PC-3 (cell line): ENCODE results near the gene FRMD6. TPM values are rescaled to one million over a fixed set of nuclear protein-coding genes. Genes with fewer than 3 reads are reported as not detected.

Experiments used
- ATAC-seq: fragments of 200-7000 bp; cut with Tn5 transposase; 2 replicates; pipeline ENCODE4 v1.9.1; 2020; ENCODE audit warnings: mild to moderate bottlenecking, moderate library complexity
- BruUV-seq: library from RNA; stranded (reverse); fragments of 400-500 nt; replicated peaks from 2 replicates; lab custom pipeline; 2021; lab: Mats Ljungman, UMichigan
- CTCF ChIA-PET: fragments of 300-600 bp; sonication (Branson Sonifier 250); formaldehyde crosslinking; loops from one replicate; lab custom pipeline; 2022; ENCODE audit warnings: antibody characterized with exemption; lab: Charles Lee
- POLR2A ChIA-PET: fragments of 300-600 bp; sonication (Branson Sonifier 250); formaldehyde crosslinking; loops from one replicate; lab custom pipeline; 2022; ENCODE audit warnings: antibody characterized with exemption; ENCODE audit not compliant: unreplicated experiment; lab: Charles Lee
- DNase-seq: peaks from one replicate; pipeline ENCODE4 v3.0.0-alpha.2; 2015
- H2AFZ ChIP-seq: fragments of 300-600 bp; sonication (generic); 2 replicates; pipeline ENCODE4 v1.6.0; 2016; ENCODE audit warnings: antibody characterized with exemption, low read length
- H3F3A ChIP-seq: fragments of 300-600 bp; sonication (generic); one replicate; pipeline ENCODE4 v1.6.0; 2017; ENCODE audit warnings: antibody characterized with exemption, low read length, control low read depth, mild to moderate bottlenecking; ENCODE audit not compliant: unreplicated experiment
- H3K27ac ChIP-seq: fragments of 300-600 bp; sonication (generic); 2 replicates; pipeline ENCODE4 v1.5.1; 2016; ENCODE audit warnings: mild to moderate bottlenecking, low read length
- H3K27me3 ChIP-seq: fragments of 300-600 bp; sonication (generic); 2 replicates; pipeline ENCODE4 v1.6.1; 2016; ENCODE audit warnings: low read length, mixed read lengths
- H3K36me3 ChIP-seq: fragments of 300-600 bp; sonication (generic); 2 replicates; pipeline ENCODE4 v1.6.1; 2016; ENCODE audit warnings: low read depth, mixed run types, low read length, mixed read lengths
- H3K4me1 ChIP-seq: fragments of 300-600 bp; sonication (generic); 2 replicates; pipeline ENCODE4 v1.5.1; 2016; ENCODE audit warnings: low read length; ENCODE audit not compliant: insufficient read depth
- H3K4me2 ChIP-seq: fragments of 300-600 bp; sonication (generic); 2 replicates; pipeline ENCODE4 v1.6.0; 2016; ENCODE audit warnings: low read length
- H3K4me3 ChIP-seq: fragments of 300-600 bp; sonication (generic); 2 replicates; pipeline ENCODE4 v1.5.1; 2016; ENCODE audit warnings: mild to moderate bottlenecking, low read length, mixed read lengths
- H3K79me2 ChIP-seq: fragments of 300-600 bp; sonication (generic); 2 replicates; pipeline ENCODE4 v1.6.1; 2017; ENCODE audit warnings: low read length, mixed read lengths
- H3K9ac ChIP-seq: fragments of 300-600 bp; sonication (generic); 2 replicates; pipeline ENCODE4 v1.6.0; 2016; ENCODE audit warnings: mild to moderate bottlenecking, low read length
- H3K9me2 ChIP-seq: fragments of 300-600 bp; sonication (generic); replicated peaks from 2 replicates; pipeline ENCODE4 v1.6.1; 2016; ENCODE audit warnings: mixed run types, low read length, mixed read lengths
- H3K9me3 ChIP-seq: fragments of 300-600 bp; sonication (generic); 2 replicates; pipeline ENCODE4 v1.6.1; 2016; ENCODE audit warnings: low read length, mixed read lengths
- H4K20me1 ChIP-seq: fragments of 300-600 bp; sonication (generic); 2 replicates; pipeline ENCODE4 v1.6.1; 2016; ENCODE audit warnings: low read length, mixed read lengths
- EZH2 ChIP-seq: fragments of 300-600 bp; sonication (generic); IDR thresholded peaks from one replicate; pipeline ENCODE4 v1.6.1; 2017; ENCODE audit warnings: antibody characterized with exemption, mild to moderate bottlenecking, low read length; ENCODE audit not compliant: unreplicated experiment
- EZH2phosphoT487 ChIP-seq: fragments of 300-600 bp; sonication (generic); IDR thresholded peaks from 2 replicates; pipeline ENCODE4 v1.6.1; 2018; ENCODE audit warnings: mild to moderate bottlenecking, antibody characterized with exemption, low read length, borderline replicate concordance
- intact Hi-C: fragments of 100-400 bp; cut with micrococcal nuclease; formaldehyde crosslinking; loops from 2 replicates; pipeline ENCODE4 v1.9.0; 2023
- total RNA-seq: library from RNA; depleted of rRNA; stranded (reverse); fragments of >200 nt; gene quantifications from 2 replicates; pipeline ENCODE4 v1.2.3, GENCODE V29; 2014
- TF ChIP-seq, protein P1 (sequence below): fragments of 300-600 bp; sonication (generic); conservative IDR thresholded peaks from 2 replicates; pipeline ENCODE4 v1.5.1; 2017; ENCODE audit warnings: antibody characterized with exemption, low read depth, mild to moderate bottlenecking, low read length

The FRMD6 gene
- total RNA-seq, 1 experiment from 2014 or later: 103 TPM

- intact Hi-C loops: no loop called here
These were observed 52.1 kb downstream of the FRMD6 start for GRCh38 chr14:51703787-51704186.

GRCh38 chr14:51704545-51704944, 52.8 kb downstream of the FRMD6 start:
- H3K4me1 ChIP-seq: no peaks in the 10 kb centered on the region
- intact Hi-C loops: no loop called here
- H2AFZ ChIP-seq: no peak overlapping the region
- no peak overlapping the region for H3K4me3 ChIP-seq
- H3K27ac ChIP-seq: no peak overlapping the region
- H3K36me3 ChIP-seq: peaks cover 83% of the 10 kb centered on the region
- H3K27me3 ChIP-seq: no peaks in the 10 kb centered on the region
- H3K79me2 ChIP-seq: no peaks in the 10 kb centered on the region
- H3K4me2 ChIP-seq: no peak overlapping the region
- H3F3A ChIP-seq: no peaks in the 10 kb centered on the region
- ATAC-seq (no peak), DNase-seq (no peak)
- no peaks in the 10 kb centered on the region for H4K20me1 ChIP-seq
- ChIA-PET CTCF (no interaction called here), POLR2A (no interaction called here)
- no TSS peak for BruUV-seq
- no peaks in the 10 kb centered on the region for H3K9me2 ChIP-seq
- TF ChIP-seq, protein P1, sequence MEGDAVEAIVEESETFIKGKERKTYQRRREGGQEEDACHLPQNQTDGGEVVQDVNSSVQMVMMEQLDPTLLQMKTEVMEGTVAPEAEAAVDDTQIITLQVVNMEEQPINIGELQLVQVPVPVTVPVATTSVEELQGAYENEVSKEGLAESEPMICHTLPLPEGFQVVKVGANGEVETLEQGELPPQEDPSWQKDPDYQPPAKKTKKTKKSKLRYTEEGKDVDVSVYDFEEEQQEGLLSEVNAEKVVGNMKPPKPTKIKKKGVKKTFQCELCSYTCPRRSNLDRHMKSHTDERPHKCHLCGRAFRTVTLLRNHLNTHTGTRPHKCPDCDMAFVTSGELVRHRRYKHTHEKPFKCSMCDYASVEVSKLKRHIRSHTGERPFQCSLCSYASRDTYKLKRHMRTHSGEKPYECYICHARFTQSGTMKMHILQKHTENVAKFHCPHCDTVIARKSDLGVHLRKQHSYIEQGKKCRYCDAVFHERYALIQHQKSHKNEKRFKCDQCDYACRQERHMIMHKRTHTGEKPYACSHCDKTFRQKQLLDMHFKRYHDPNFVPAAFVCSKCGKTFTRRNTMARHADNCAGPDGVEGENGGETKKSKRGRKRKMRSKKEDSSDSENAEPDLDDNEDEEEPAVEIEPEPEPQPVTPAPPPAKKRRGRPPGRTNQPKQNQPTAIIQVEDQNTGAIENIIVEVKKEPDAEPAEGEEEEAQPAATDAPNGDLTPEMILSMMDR: no peak
- TF ChIP-seq EZH2 (no peak), EZH2phosphoT487 (no peak)
- H3K9me3 ChIP-seq: no peaks in the 10 kb centered on the region
- no peak overlapping the region for H3K9ac ChIP-seq

More at GRCh38 chr14:51703787-51704186, 52.1 kb downstream of the FRMD6 start:
- TF ChIP-seq EZH2phosphoT487 (no peak), EZH2 (no peak)
- TF ChIP-seq, protein P1: no peak
- POLR2A ChIA-PET: no interaction called here
- DNase-seq: no peak
- Histone ChIP-seq H3K4me2 (no peak overlapping the region), H3K79me2 (no peaks in the 10 kb centered on the region), H2AFZ (no peak overlapping the region), H3K9me3 (no peaks in the 10 kb centered on the region), H3K27ac (no peak overlapping the region), H3F3A (no peaks in the 10 kb centered on the region), H3K4me1 (no peaks in the 10 kb centered on the region), H3K4me3 (no peak overlapping the region), H3K27me3 (no peaks in the 10 kb centered on the region), H3K9me2 (no peaks in the 10 kb centered on the region), H4K20me1 (no peaks in the 10 kb centered on the region), H3K36me3 (peaks cover 85% of the 10 kb centered on the region), H3K9ac (no peak overlapping the region)
- no TSS peak for BruUV-seq
- ATAC-seq: no peak
- CTCF ChIA-PET: no interaction called here

GRCh38 chr14:51707327-51707726, 55.6 kb downstream of the FRMD6 start:
- no TSS peak for BruUV-seq
- Histone ChIP-seq H3F3A (peaks cover 5% of the 10 kb centered on the region), H3K79me2 (no peaks in the 10 kb centered on the region), H3K4me2 (no peak overlapping the region), H4K20me1 (0 out of 2 replicates have a peak, but pooled peaks cover 5% of the 10 kb centered on the region), H3K9ac (no peak overlapping the region), H3K9me2 (no peaks in the 10 kb centered on the region), H3K27me3 (no peaks in the 10 kb centered on the region), H3K9me3 (no peaks in the 10 kb centered on the region), H3K36me3 (peaks cover 85% of the 10 kb centered on the region), H2AFZ (no peak overlapping the region), H3K4me1 (peaks cover 8% of the 10 kb centered on the region), H3K27ac (no peak overlapping the region), H3K4me3 (no peak overlapping the region)
- TF ChIP-seq EZH2phosphoT487 (no peak), EZH2 (no peak)
- TF ChIP-seq, protein P1: no peak
- no peak for DNase-seq
- no peak for ATAC-seq
- ChIA-PET POLR2A (no interaction called here), CTCF (no interaction called here)
- intact Hi-C loops: loop anchor here (1.0 kb wide), 1 partner anchor 10 kb away; no protein-coding TSS in a partner anchor
